Measurements from ENCODE around the gene DMTF1. TPM values are rescaled to one million over a fixed set of nuclear protein-coding genes. Genes with fewer than 3 reads are reported as not detected.

The DMTF1 gene
- polyA plus RNA-seq, 3 donors: 4.9 to 108 (median 8.3) TPM

DNA sequence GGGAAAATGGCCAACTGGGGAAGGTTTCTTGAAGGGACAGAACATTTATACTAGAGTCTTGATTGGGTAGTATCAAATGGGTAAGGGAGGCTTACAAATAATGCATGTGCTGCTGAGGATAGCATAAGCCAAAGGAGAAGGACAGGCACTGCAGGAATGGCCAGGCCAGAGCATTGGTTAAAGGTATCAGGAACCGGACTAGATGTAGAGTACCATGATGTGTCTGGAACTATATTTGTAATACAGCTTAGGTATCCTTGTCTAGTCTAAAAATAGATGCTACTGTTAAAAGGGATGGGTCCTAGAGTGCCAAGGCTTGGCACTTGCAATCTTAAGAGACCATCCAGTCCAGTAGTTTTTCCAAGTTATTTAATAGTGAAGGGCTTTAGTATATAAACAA lies 47.0 kb downstream of the DMTF1 start:
- intact Hi-C loops (cut with micrococcal nuclease): no loop called here
- Histone ChIP-seq H2AFZ (ENCODE audit: insufficient read depth, low read depth, low read length, poor library complexity, severe bottlenecking) (no peak overlapping the region), H3K36me3 (replicated peaks in 1 of 2; ENCODE audit: control insufficient read depth in 1 of 2, insufficient read depth in 2 of 2, low read length in 2 of 2) (peaks cover 54 to 76% of the 10 kb centered on the region in 2 donors), H3K4me2 (replicated peaks; ENCODE audit: extremely low read depth, low read length, poor library complexity, severe bottlenecking) (no peak overlapping the region), H3K4me1 (ENCODE audit: control insufficient read depth in 1 of 2, insufficient read depth in 2 of 2, low read length in 2 of 2) (no peaks in the 10 kb centered on the region), H3K27me3 (ENCODE audit: control insufficient read depth in 2 of 2, insufficient read depth in 2 of 2, low read length in 2 of 2) (no peaks in the 10 kb centered on the region), H4K20me1 (ENCODE audit: insufficient read depth, low read length) (peaks cover 87% of the 10 kb centered on the region), H3K4me3 (replicated peaks in 1 of 3; ENCODE audit: low read depth in 2 of 3, low read length in 3 of 3) (no peak overlapping the region), H3K27ac (ENCODE audit: low read depth in 1 of 2, low read length in 2 of 2) (peak overlapping the region in 1 of 2 donors; percentile 12), H3K79me2 (ENCODE audit: insufficient read depth, low read length) (peaks cover 63% of the 10 kb centered on the region), H3K9ac (ENCODE audit: insufficient read depth, low read length, poor library complexity, severe bottlenecking) (no peak overlapping the region), H3K9me3 (replicated peaks in 1 of 2; ENCODE audit: control insufficient read depth in 1 of 2, insufficient read depth in 1 of 2, low read length in 2 of 2) (no peaks in the 10 kb centered on the region)
- Mint-ChIP-seq H3K36me3 (peaks cover 52 to 61% of the 10 kb centered on the region in 2 donors), H3K27ac (peak overlapping the region in 2 of 7 donors; percentile 10 to 57), H3K4me1 (peaks cover 3% of the 10 kb centered on the region), H3K9me3 (peaks cover 0 to 4% (median 2%) of the 10 kb centered on the region in 7 donors), H3K4me3 (no peak overlapping the region), H3K27me3 (ENCODE audit: low read depth in 3 of 3) (no peaks in the 10 kb centered on the region)
- DNase-seq: no peak
- TF ChIP-seq, protein P1, sequence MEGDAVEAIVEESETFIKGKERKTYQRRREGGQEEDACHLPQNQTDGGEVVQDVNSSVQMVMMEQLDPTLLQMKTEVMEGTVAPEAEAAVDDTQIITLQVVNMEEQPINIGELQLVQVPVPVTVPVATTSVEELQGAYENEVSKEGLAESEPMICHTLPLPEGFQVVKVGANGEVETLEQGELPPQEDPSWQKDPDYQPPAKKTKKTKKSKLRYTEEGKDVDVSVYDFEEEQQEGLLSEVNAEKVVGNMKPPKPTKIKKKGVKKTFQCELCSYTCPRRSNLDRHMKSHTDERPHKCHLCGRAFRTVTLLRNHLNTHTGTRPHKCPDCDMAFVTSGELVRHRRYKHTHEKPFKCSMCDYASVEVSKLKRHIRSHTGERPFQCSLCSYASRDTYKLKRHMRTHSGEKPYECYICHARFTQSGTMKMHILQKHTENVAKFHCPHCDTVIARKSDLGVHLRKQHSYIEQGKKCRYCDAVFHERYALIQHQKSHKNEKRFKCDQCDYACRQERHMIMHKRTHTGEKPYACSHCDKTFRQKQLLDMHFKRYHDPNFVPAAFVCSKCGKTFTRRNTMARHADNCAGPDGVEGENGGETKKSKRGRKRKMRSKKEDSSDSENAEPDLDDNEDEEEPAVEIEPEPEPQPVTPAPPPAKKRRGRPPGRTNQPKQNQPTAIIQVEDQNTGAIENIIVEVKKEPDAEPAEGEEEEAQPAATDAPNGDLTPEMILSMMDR (IDR thresholded peaks at IDR 0.05): no peak
- 100% methylated on average over 1 of the region's 1 CpG for WGBS (ENCODE audit: insufficient coverage)

- intact Hi-C loops (cut with micrococcal nuclease): no loop called here
- H3K27me3 ChIP-seq (ENCODE audit: control insufficient read depth in 2 of 2, insufficient read depth in 2 of 2, low read length in 2 of 2): no peaks in the 10 kb centered on the region
- TF ChIP-seq, protein P1 (IDR thresholded peaks at IDR 0.05): no peak
- no peak for DNase-seq
- Mint-ChIP-seq H3K9me3 (peaks cover 0 to 9% (median 6%) of the 10 kb centered on the region in 7 donors), H3K27me3 (ENCODE audit: low read depth in 3 of 3) (no peaks in the 10 kb centered on the region), H3K4me3 (no peak overlapping the region), H3K27ac (peak overlapping the region in 2 of 7 donors; percentile 5 to 8), H3K4me1 (peaks cover 3% of the 10 kb centered on the region), H3K36me3 (peaks cover 48 to 55% of the 10 kb centered on the region in 2 donors)
- H3K4me2 ChIP-seq (replicated peaks; ENCODE audit: extremely low read depth, low read length, poor library complexity, severe bottlenecking): no peak overlapping the region
- H3K79me2 ChIP-seq (ENCODE audit: insufficient read depth, low read length): peaks cover 69% of the 10 kb centered on the region
- no peak overlapping the region for H3K4me3 ChIP-seq (replicated peaks in 1 of 3; ENCODE audit: low read depth in 2 of 3, low read length in 3 of 3)
- H3K36me3 ChIP-seq (replicated peaks in 1 of 2; ENCODE audit: control insufficient read depth in 1 of 2, insufficient read depth in 2 of 2, low read length in 2 of 2): peaks cover 47 to 70% of the 10 kb centered on the region in 2 donors
- no peak overlapping the region for H3K27ac ChIP-seq (ENCODE audit: low read depth in 1 of 2, low read length in 2 of 2)
- H4K20me1 ChIP-seq (ENCODE audit: insufficient read depth, low read length): peaks cover 89% of the 10 kb centered on the region
- H3K4me1 ChIP-seq (ENCODE audit: control insufficient read depth in 1 of 2, insufficient read depth in 2 of 2, low read length in 2 of 2): no peaks in the 10 kb centered on the region
- WGBS (ENCODE audit: insufficient coverage): 93% methylated on average over 3 of the region's 6 CpGs
- no peak overlapping the region for H2AFZ ChIP-seq (ENCODE audit: insufficient read depth, low read depth, low read length, poor library complexity, severe bottlenecking)
- H3K9me3 ChIP-seq (replicated peaks in 1 of 2; ENCODE audit: control insufficient read depth in 1 of 2, insufficient read depth in 1 of 2, low read length in 2 of 2): peaks cover 3 to 5% of the 10 kb centered on the region in 2 donors
- H3K9ac ChIP-seq (ENCODE audit: insufficient read depth, low read length, poor library complexity, severe bottlenecking): no peak overlapping the region
Measured at GRCh38 chr7:87199700-87200450, 47.6 kb downstream of the DMTF1 start.

All from CD14-positive monocyte (primary cell).